Activated naive CD4-positive, alpha-beta T cell treated with anti-CD3 and anti-CD28 coated beads, Interleukin-2, amount 10 ng/mL, durations not matched to agents 7 days and 5 days (primary cell): ENCODE measurements around the gene RNF212.
"Not testable (repeated sequence)": the region's sequence is repeated elsewhere in the genome, so short reads cannot be mapped to it uniquely, and the experiment has no call there.

Source experiments
- CTCF ChIA-PET: fragments of 350-600 bp; sonication (Branson Sonifier 250); formaldehyde crosslinking; loops from one replicate; lab custom pipeline; 2021; ENCODE audit warnings: antibody characterized with exemption; lab: Charles Lee
- DNase-seq: peaks from one replicate; pipeline ENCODE4 v3.0.0-alpha.2; 2020
- H3K27ac Mint-ChIP-seq: one replicate; pipeline ENCODE4 v1.8.0; 2021; ENCODE audit warnings: mild to moderate bottlenecking, moderate library complexity, mixed read lengths
- H3K27me3 Mint-ChIP-seq: one replicate; pipeline ENCODE4 v1.8.0; 2021; ENCODE audit warnings: mild to moderate bottlenecking, mixed read lengths
- H3K36me3 Mint-ChIP-seq: one replicate; pipeline ENCODE4 v1.8.0; 2021; ENCODE audit warnings: mixed read lengths
- H3K4me1 Mint-ChIP-seq: one replicate; pipeline ENCODE4 v1.8.0; 2021; ENCODE audit warnings: mixed read lengths
- H3K4me3 Mint-ChIP-seq: one replicate; pipeline ENCODE4 v1.8.0; 2021; ENCODE audit warnings: mild to moderate bottlenecking, moderate library complexity, mixed read lengths
- H3K9me3 Mint-ChIP-seq: one replicate; pipeline ENCODE4 v1.8.0; 2021; ENCODE audit warnings: mixed read lengths

RNF212 gene

GRCh38 chr4:1058198-1058996 is 55.0 kb downstream of the RNF212 start:
- no peaks in the 10 kb centered on the region for H3K36me3 Mint-ChIP-seq
- CTCF ChIA-PET, result no interaction called here
- H3K4me3 Mint-ChIP-seq, result no peak overlapping the region
- peaks cover 47% of the 10 kb centered on the region for H3K27me3 Mint-ChIP-seq
- no peak overlapping the region for H3K27ac Mint-ChIP-seq
- peaks cover 20% of the 10 kb centered on the region for H3K4me1 Mint-ChIP-seq
- H3K9me3 Mint-ChIP-seq, result no peaks in the 10 kb centered on the region
- DNase-seq, result peak; percentile 10

GRCh38 chr4:1057403-1057745 is 56.0 kb downstream of the RNF212 start:
- Mint-ChIP-seq H3K27ac (no peak overlapping the region), H3K36me3 (no peaks in the 10 kb centered on the region), H3K4me3 (no peak overlapping the region), H3K4me1 (peaks cover 15% of the 10 kb centered on the region), H3K9me3 (no peaks in the 10 kb centered on the region), H3K27me3 (peaks cover 50% of the 10 kb centered on the region)
- peak; percentile 16 for DNase-seq
- CTCF ChIA-PET, result no interaction called here

DNA sequence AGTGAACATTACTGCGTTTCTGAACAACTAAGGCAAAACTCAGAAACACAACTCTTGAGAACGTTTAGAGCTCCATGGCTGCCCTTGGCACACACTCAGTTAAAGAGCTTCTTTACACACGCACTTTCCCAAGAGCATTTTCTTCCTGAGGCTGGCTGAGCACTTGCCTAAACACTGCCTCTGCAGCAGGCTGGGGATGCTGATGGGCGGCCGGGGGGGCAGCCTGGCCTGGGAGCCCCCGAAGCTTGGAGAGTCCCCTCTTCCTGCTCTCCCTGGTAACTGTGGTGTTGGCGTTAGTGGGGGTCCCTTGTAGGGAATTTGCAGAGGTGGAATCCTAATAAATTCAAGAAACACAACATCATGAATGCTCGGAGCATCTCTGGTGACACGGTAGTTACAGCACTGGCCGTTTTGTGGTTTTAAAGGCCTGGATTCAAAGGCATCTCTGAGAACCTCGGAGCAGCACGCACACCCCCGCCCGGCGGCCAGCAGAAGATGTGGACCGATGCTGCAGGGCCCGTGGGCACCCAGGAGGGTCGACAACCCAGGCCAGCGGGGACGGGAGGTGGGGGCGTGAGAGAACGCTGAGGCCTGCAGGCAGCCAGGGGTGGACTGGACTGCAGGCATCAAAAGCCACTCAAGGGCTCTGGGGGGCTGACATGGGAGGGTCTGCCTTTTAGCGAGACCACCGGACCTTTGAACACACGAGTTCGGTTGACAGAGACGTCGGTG is 56.5 kb downstream of the RNF212 start:
- Mint-ChIP-seq H3K4me1 (peaks cover 11% of the 10 kb centered on the region), H3K27me3 (peaks cover 53% of the 10 kb centered on the region), H3K27ac (no peak overlapping the region), H3K9me3 (no peaks in the 10 kb centered on the region), H3K4me3 (no peak overlapping the region), H3K36me3 (no peaks in the 10 kb centered on the region)
- peak; percentile 9 for DNase-seq
- CTCF ChIA-PET, result no interaction called here

DNA sequence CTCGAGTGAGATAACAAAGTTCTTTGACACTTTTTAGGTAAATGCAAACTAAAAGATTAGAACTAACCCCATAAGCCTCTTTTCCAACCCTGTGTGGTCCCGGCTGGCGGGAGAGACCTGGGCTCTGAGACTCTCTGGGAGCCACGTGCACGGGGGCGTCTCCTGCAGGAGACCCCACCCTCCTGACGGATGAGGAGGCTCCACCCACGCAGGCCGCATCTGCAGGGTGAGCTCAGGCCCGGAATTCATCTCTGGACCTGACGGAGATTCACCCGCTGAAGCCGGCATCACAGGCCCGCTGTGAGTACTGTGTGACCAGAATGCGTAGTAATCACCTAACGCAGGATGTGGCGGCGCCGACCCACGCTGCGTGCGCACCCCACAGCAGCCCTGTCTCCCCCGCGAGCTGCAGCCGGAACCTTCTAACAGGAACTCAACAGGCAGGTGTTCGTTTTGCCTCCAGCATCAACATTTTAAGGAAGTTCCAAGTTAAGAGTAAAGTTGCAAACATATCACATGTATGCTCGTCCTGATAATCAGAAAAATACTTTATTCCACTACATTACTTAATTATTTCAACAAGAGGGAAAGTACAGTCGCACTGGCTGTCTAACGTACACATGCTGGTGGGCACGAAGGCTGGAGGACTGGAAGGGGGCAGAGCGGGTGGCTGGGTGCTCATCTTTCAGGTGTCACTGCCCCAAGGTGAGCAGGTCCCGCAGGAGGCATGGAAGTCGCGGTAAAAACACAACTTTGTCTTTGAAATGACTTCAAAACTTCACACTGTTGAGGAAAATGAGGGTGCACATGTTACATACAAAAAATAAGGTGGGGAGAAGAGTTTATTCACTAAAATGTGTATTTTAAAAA is 57.4 kb downstream of the RNF212 start:
- H3K27ac Mint-ChIP-seq, result peak overlapping the region; percentile 17
- CTCF ChIA-PET, result no interaction called here
- H3K27me3 Mint-ChIP-seq, result peaks cover 53% of the 10 kb centered on the region
- peaks cover 11% of the 10 kb centered on the region for H3K4me1 Mint-ChIP-seq
- H3K4me3 Mint-ChIP-seq, result peak overlapping the region; percentile 22
- DNase-seq, result peak; percentile 86
- H3K9me3 Mint-ChIP-seq, result no peaks in the 10 kb centered on the region
- no peaks in the 10 kb centered on the region for H3K36me3 Mint-ChIP-seq

- Mint-ChIP-seq H3K4me1 (peaks cover 11% of the 10 kb centered on the region), H3K27me3 (peaks cover 52% of the 10 kb centered on the region), H3K4me3 (peak overlapping the region; percentile 22), H3K27ac (peak overlapping the region; percentile 17)
- H3K9me3 Mint-ChIP-seq, DNase-seq, H3K36me3 Mint-ChIP-seq, CTCF ChIA-PET: not testable (repeated sequence)
These were observed 58.1 kb downstream of the RNF212 start for GRCh38 chr4:1055243-1055701.

- H3K9me3 Mint-ChIP-seq, CTCF ChIA-PET, H3K4me3 Mint-ChIP-seq, H3K36me3 Mint-ChIP-seq, H3K27ac Mint-ChIP-seq: not testable (repeated sequence)
- peak; percentile 14 for DNase-seq
- H3K4me1 Mint-ChIP-seq, result peaks cover 11% of the 10 kb centered on the region
- H3K27me3 Mint-ChIP-seq, result peaks cover 55% of the 10 kb centered on the region
These were observed 58.6 kb downstream of the RNF212 start for GRCh38 chr4:1054696-1055242.

GRCh38 chr4:1053891-1054290 is 59.5 kb downstream of the RNF212 start:
- not testable (repeated sequence) for H3K27ac Mint-ChIP-seq, H3K4me3 Mint-ChIP-seq, H3K36me3 Mint-ChIP-seq, H3K9me3 Mint-ChIP-seq
- Mint-ChIP-seq H3K27me3 (peaks cover 59% of the 10 kb centered on the region), H3K4me1 (peaks cover 11% of the 10 kb centered on the region)
- CTCF ChIA-PET, result interaction anchor here (0.7 kb wide), 1 partner anchor 11 kb away, joined by 3 read pairs; no protein-coding TSS in a partner anchor
- DNase-seq, result peak; percentile 8

- Mint-ChIP-seq H3K4me1 (peaks cover 11% of the 10 kb centered on the region), H3K4me3 (no peak overlapping the region), H3K9me3 (no peaks in the 10 kb centered on the region), H3K27ac (no peak overlapping the region), H3K27me3 (peaks cover 58% of the 10 kb centered on the region), H3K36me3 (no peaks in the 10 kb centered on the region)
- CTCF ChIA-PET, result interaction anchor here (0.7 kb wide), 2 partner anchors 12 to 22 kb away, joined by 3 read pairs; no protein-coding TSS in a partner anchor
- peak; percentile 20 for DNase-seq
These were observed 60.2 kb downstream of the RNF212 start for GRCh38 chr4:1053080-1053661.

DNA sequence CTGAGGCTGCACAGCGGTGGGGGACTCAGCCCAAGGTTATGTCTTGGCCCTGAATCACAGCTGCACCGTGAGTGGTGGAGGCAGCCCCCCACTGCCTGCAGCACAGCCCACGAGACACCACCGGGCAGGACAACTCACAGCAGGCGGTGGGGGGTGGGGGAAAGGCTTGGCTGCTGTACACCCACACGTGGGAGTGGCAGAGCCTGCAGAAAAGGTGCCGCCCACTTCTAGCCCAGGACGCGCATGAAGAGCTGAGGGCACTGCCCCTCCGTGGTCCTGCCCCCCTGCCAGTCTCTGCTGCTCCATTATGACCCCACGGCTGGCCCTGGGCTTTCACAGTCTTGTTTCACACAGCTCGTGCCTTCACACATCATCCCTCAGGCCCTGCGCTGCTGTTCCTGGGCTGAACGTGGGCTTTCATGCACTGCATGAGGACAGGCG is 61.1 kb downstream of the RNF212 start:
- H3K4me3 Mint-ChIP-seq, result no peak overlapping the region
- H3K4me1 Mint-ChIP-seq, result peaks cover 11% of the 10 kb centered on the region
- H3K9me3 Mint-ChIP-seq, result no peaks in the 10 kb centered on the region
- H3K27me3 Mint-ChIP-seq, result peaks cover 66% of the 10 kb centered on the region
- H3K27ac Mint-ChIP-seq, result no peak overlapping the region
- CTCF ChIA-PET, result no interaction called here
- peak; percentile 15 for DNase-seq
- H3K36me3 Mint-ChIP-seq, result no peaks in the 10 kb centered on the region

DNA sequence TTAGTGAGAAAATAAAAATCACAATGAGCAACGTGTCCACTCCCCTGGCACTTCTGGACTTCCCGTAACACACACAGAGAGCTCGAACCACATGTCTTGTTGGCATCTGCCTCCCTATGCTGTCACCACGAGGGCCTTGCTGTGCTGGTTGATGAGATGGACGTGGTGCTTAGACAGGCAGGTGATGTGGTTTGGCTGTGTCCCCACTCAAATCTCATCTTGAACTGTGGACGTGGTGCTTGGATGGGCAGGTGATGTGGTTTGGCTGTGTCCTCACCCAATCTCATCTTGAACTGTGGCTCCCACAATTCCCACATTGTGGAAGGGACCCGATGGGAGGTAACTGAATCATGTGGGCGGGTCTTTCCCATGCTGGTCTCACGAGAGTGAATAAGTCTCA is 61.9 kb downstream of the RNF212 start:
- Mint-ChIP-seq H3K4me1 (peaks cover 11% of the 10 kb centered on the region), H3K4me3 (no peak overlapping the region), H3K36me3 (no peaks in the 10 kb centered on the region), H3K27ac (no peak overlapping the region), H3K27me3 (peaks cover 73% of the 10 kb centered on the region), H3K9me3 (no peaks in the 10 kb centered on the region)
- DNase-seq, result peak; percentile 13
- CTCF ChIA-PET, result no interaction called here

- no peaks in the 10 kb centered on the region for H3K9me3 Mint-ChIP-seq
- CTCF ChIA-PET, result no interaction called here
- H3K4me1 Mint-ChIP-seq, result peaks cover 3% of the 10 kb centered on the region
- no peak overlapping the region for H3K4me3 Mint-ChIP-seq
- H3K27me3 Mint-ChIP-seq, result peaks cover 70% of the 10 kb centered on the region
- no peaks in the 10 kb centered on the region for H3K36me3 Mint-ChIP-seq
- DNase-seq, result peak; percentile 20
- H3K27ac Mint-ChIP-seq, result no peak overlapping the region
These were observed 62.7 kb downstream of the RNF212 start for GRCh38 chr4:1050486-1051213.

GRCh38 chr4:1049591-1049905 is 63.8 kb downstream of the RNF212 start:
- no peak overlapping the region for H3K27ac Mint-ChIP-seq
- peak; percentile 15 for DNase-seq
- H3K4me1 Mint-ChIP-seq, result no peaks in the 10 kb centered on the region
- H3K36me3 Mint-ChIP-seq, result no peaks in the 10 kb centered on the region
- no peak overlapping the region for H3K4me3 Mint-ChIP-seq
- peaks cover 70% of the 10 kb centered on the region for H3K27me3 Mint-ChIP-seq
- no peaks in the 10 kb centered on the region for H3K9me3 Mint-ChIP-seq
- CTCF ChIA-PET, result no interaction called here
